Endodermal cell (in vitro differentiated cells): ENCODE data around the gene CHCHD3. TPM values are rescaled to one million over a fixed set of nuclear protein-coding genes. Genes with fewer than 3 reads are reported as not detected.

Experiments used
- DNase-seq: peaks from one replicate; pipeline ENCODE4 v3.0.0-alpha.2; 2017
- H3K27ac ChIP-seq: 2 replicates; pipeline ENCODE4 v1.5.1; 2013; ENCODE audit warnings: mild to moderate bottlenecking, low read depth, low read length, moderate library complexity
- H3K27me3 ChIP-seq: 2 replicates; pipeline ENCODE4 v1.6.1; 2013; ENCODE audit warnings: mild to moderate bottlenecking, low read length, moderate library complexity; ENCODE audit not compliant: insufficient read depth, control insufficient read depth, poor library complexity, severe bottlenecking
- H3K36me3 ChIP-seq: 2 replicates; pipeline ENCODE4 v1.7.0; 2013; ENCODE audit warnings: mild to moderate bottlenecking, low read length, moderate library complexity; ENCODE audit not compliant: control insufficient read depth, insufficient read depth
- H3K4me1 ChIP-seq: one replicate; pipeline ENCODE4 v1.7.0; 2013; ENCODE audit warnings: low read length; ENCODE audit not compliant: control insufficient read depth, insufficient read depth
- H3K4me3 ChIP-seq: 2 replicates; pipeline ENCODE4 v1.5.1; 2013; ENCODE audit warnings: mild to moderate bottlenecking, low read length, moderate library complexity
- H3K9ac ChIP-seq: 2 replicates; pipeline ENCODE4 v1.6.1; 2013; ENCODE audit warnings: mild to moderate bottlenecking, low read length, moderate library complexity; ENCODE audit not compliant: poor library complexity, severe bottlenecking; ENCODE audit errors: extremely low read depth
- H3K9me3 ChIP-seq: 2 replicates; pipeline ENCODE4 v1.6.1; 2013; ENCODE audit warnings: mild to moderate bottlenecking, low read length, moderate library complexity; ENCODE audit not compliant: control insufficient read depth
- H3K27ac Mint-ChIP-seq: 2 replicates; pipeline ENCODE4 v1.8.0; 2020; ENCODE audit warnings: mixed read lengths
- H3K27me3 Mint-ChIP-seq: 2 replicates; pipeline ENCODE4 v1.8.0; 2021; ENCODE audit warnings: mild to moderate bottlenecking, mixed read lengths; ENCODE audit not compliant: insufficient read depth
- H3K36me3 Mint-ChIP-seq: 2 replicates; pipeline ENCODE4 v1.8.0; 2020; ENCODE audit warnings: low read depth, mixed read lengths
- H3K4me1 Mint-ChIP-seq: 2 replicates; pipeline ENCODE4 v1.8.0; 2020; ENCODE audit warnings: mixed read lengths
- H3K4me3 Mint-ChIP-seq: 2 replicates; pipeline ENCODE4 v1.8.0; 2020; ENCODE audit warnings: mild to moderate bottlenecking, moderate library complexity, mixed read lengths
- H3K9me3 Mint-ChIP-seq: 2 replicates; pipeline ENCODE4 v1.8.0; 2020; ENCODE audit warnings: mild to moderate bottlenecking, mixed read lengths
- CTCF ChIP-seq: fragments of 200-600 bp; sonication (generic); conservative IDR thresholded peaks from 2 replicates; pipeline ENCODE4 v1.5.0; 2021; ENCODE audit warnings: antibody characterized with exemption, mild to moderate bottlenecking
- WGBS, 2 experiments: methylation state at CpG; one replicate each; pipeline versions ENCODE4 v1.1.5 to v1.1.7; 2013; ENCODE audit warnings: missing lambda C conversion rate in 2 of 2, mixed read lengths in 1 of 2; ENCODE audit not compliant: insufficient coverage in 1 of 2, insufficient read length in 1 of 2; 5-methylcytosine and 5-hydroxymethylcytosine counted together
- total RNA-seq, 2 donors: library from RNA; stranded (reverse); fragmentation: NEBNext Ultra II Directional in 1 of 2; extraction: Animal tissue kit (Norgen Biotek cat#: 25700) in 1 of 2; gene quantifications; 2 replicates in 1 of 2; 3 replicates in 1 of 2; pipeline ENCODE4 v1.2.1, GENCODE V29; 2021

CHCHD3 gene
- total RNA-seq, 2 donors from 2014 or later: 70.4 to 75.2 TPM

DNA sequence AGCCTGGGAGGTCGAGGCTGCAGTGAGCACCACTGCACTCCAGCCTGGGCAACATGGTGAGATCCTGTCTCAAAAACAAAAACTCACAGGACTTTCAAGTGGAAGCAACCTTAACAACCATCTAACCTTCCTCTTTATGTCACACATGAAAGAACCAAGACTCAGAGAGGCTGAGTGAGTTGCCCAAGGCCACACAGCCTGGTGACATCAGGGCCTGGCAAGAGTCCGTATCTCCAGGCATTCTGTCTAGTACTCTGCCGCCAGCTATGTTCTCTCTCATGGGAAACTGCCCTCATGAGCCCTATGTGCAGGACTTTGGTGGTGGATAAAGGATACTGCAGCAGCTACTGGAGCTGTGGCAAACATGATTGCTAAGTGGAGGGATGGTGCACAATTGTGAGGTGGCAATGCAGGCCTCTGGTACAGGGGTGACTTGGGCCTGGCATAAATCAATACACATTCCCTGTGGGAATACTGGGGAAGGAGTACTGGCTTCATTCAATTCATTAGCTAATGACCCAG, 10.1 kb upstream of the CHCHD3 start:
- H3K4me3 ChIP-seq: no peak overlapping the region
- Mint-ChIP-seq H3K36me3 (no peaks in the 10 kb centered on the region), H3K4me3 (no peak overlapping the region), H3K9me3 (no peaks in the 10 kb centered on the region), H3K27me3 (peaks cover 2% of the 10 kb centered on the region), H3K27ac (no peak overlapping the region), H3K4me1 (no peaks in the 10 kb centered on the region)
- no peaks in the 10 kb centered on the region for H3K4me1 ChIP-seq
- H3K27ac ChIP-seq: no peak overlapping the region
- no peaks in the 10 kb centered on the region for H3K36me3 ChIP-seq
- H3K27me3 ChIP-seq: no peaks in the 10 kb centered on the region
- WGBS, 2 experiments: 95% methylated on average over 3 of the region's 3 CpGs; no CpG with 5 or more reads in 1 of the 2 experiments
- no peaks in the 10 kb centered on the region for H3K9me3 ChIP-seq
- DNase-seq: no peak
- TF ChIP-seq CTCF: no peak
- H3K9ac ChIP-seq: no peak overlapping the region

- no peak overlapping the region for H3K4me3 ChIP-seq
- Mint-ChIP-seq H3K4me1 (peaks cover 19% of the 10 kb centered on the region), H3K9me3 (no peaks in the 10 kb centered on the region), H3K4me3 (peak overlapping the region; percentile 93), H3K27ac (no peak overlapping the region), H3K27me3 (no peaks in the 10 kb centered on the region), H3K36me3 (peaks cover 3% of the 10 kb centered on the region)
- TF ChIP-seq CTCF: no peak
- H3K9me3 ChIP-seq: no peaks in the 10 kb centered on the region
- H3K36me3 ChIP-seq: peaks cover 13% of the 10 kb centered on the region
- no peak for DNase-seq
- no peak overlapping the region for H3K9ac ChIP-seq
- 92 to 100% methylated on average over 1 to 3 of the region's 3 CpGs for WGBS, 2 experiments
- H3K4me1 ChIP-seq: no peaks in the 10 kb centered on the region
- H3K27ac ChIP-seq: no peak overlapping the region
- no peaks in the 10 kb centered on the region for H3K27me3 ChIP-seq
Measured at GRCh38 chr7:133082390-133082766, 488 bp upstream of the CHCHD3 start.

- Histone ChIP-seq H3K27ac (no peak overlapping the region), H3K4me3 (peak overlapping the region; percentile 93), H3K4me1 (no peaks in the 10 kb centered on the region), H3K9ac (peak overlapping the region; percentile 80), H3K27me3 (no peaks in the 10 kb centered on the region), H3K36me3 (peaks cover 13% of the 10 kb centered on the region), H3K9me3 (no peaks in the 10 kb centered on the region)
- H3K4me3 Mint-ChIP-seq: peak overlapping the region; percentile 93
- 4 to 5% methylated on average over 4 to 8 of the region's 8 CpGs for WGBS, 2 experiments
- H3K4me1 Mint-ChIP-seq: peaks cover 23% of the 10 kb centered on the region
- H3K27ac Mint-ChIP-seq: peak overlapping the region; percentile 84
- TF ChIP-seq CTCF: no peak
- peak; percentile 80 for DNase-seq
- peaks cover 3% of the 10 kb centered on the region for H3K36me3 Mint-ChIP-seq
- H3K9me3 Mint-ChIP-seq: no peaks in the 10 kb centered on the region
- H3K27me3 Mint-ChIP-seq: no peaks in the 10 kb centered on the region
Measured at GRCh38 chr7:133081119-133081598, 731 bp downstream of the CHCHD3 start.
